K562 (cell line): ENCODE measurements around the gene MRPL38. TPM values are rescaled to one million over a fixed set of nuclear protein-coding genes. Genes with fewer than 3 reads are reported as not detected.

ENCODE experiments used
- ATAC-seq: fragments of 200-7000 bp; cut with Tn5 transposase; 3 replicates; pipeline ENCODE4 v1.9.1; 2020; ENCODE audit warnings: moderate library complexity
- BruUV-seq: library from RNA; stranded (reverse); fragments of 400-500 nt; replicated peaks from 2 replicates; lab custom pipeline; 2021; lab: Mats Ljungman, UMichigan
- CTCF ChIA-PET: fragments of 300-600 bp; formaldehyde crosslinking; extraction: SDS; loops from one replicate; lab custom pipeline; 2021; ENCODE audit warnings: low intra/inter-chr PET ratio; lab: Yijun Ruan, JAX
- POLR2A ChIA-PET: fragments of 300-600, 350-650 bp; sonication (Branson Sonifier 250); formaldehyde crosslinking; extraction: SDS; loops from one replicate; lab custom pipeline; 2021; ENCODE audit warnings: antibody characterized with exemption, inconsistent platforms; lab: Yijun Ruan, JAX
- DNase-seq, 4 experiments: peaks; one replicate each; pipeline versions ENCODE4 v3.0.0 to v3.0.0-alpha.2; 2011 to 2018; ENCODE audit warnings: low spot score in 3 of 4, mixed read lengths in 3 of 4; ENCODE audit errors: extremely low read depth in 1 of 4
- FAIRE-seq: peaks from 2 replicates; lab custom pipeline; 2011; peaks lifted over from hg19 to GRCh38; lab: Jason Lieb, UNC
- H2AFZ ChIP-seq: 2 replicates; pipeline ENCODE4 v1.6.0; 2011; ENCODE audit warnings: low read depth, low read length, control low read depth, inconsistent platforms
- H3K27ac ChIP-seq: fragments of 200-600 bp; 3 replicates; pipeline ENCODE4 v1.8.0; 2011; ENCODE audit warnings: low read depth, mild to moderate bottlenecking, control low read depth, inconsistent platforms, low read length, moderate library complexity, mixed read lengths; ENCODE audit errors: extremely low read depth
- H3K27me3 ChIP-seq, 2 experiments: fragments of 300-600 bp in 1 of 2; 2 replicates in 1 of 2; 3 replicates in 1 of 2; pipeline versions ENCODE4 v1.6.0 to v1.8.0; 2011; ENCODE audit warnings: inconsistent platforms in 2 of 2, low read length in 2 of 2, mild to moderate bottlenecking in 1 of 2, mixed read lengths in 1 of 2, moderate library complexity in 1 of 2; ENCODE audit not compliant: control insufficient read depth in 2 of 2, insufficient read depth in 2 of 2
- H3K36me3 ChIP-seq: fragments of 300-600 bp; 3 replicates; pipeline ENCODE4 v1.8.0; 2011; ENCODE audit warnings: mild to moderate bottlenecking, low read length, inconsistent platforms; ENCODE audit not compliant: control insufficient read depth, insufficient read depth
- H3K4me1 ChIP-seq, 2 experiments: fragments of 200-600 bp in 1 of 2; replicated peaks in 1 of 2; 2 replicates in 1 of 2; 3 replicates in 1 of 2; pipeline versions ENCODE4 v1.5.1 to v1.8.0; 2011; ENCODE audit warnings: inconsistent platforms in 2 of 2, low read length in 2 of 2, mild to moderate bottlenecking in 1 of 2, mixed read lengths in 1 of 2, moderate library complexity in 1 of 2; ENCODE audit not compliant: control insufficient read depth in 2 of 2, insufficient read depth in 2 of 2
- H3K4me2 ChIP-seq: 2 replicates; pipeline ENCODE4 v1.6.1; 2011; ENCODE audit warnings: low read length, control low read depth, inconsistent platforms, mixed read lengths; ENCODE audit not compliant: insufficient read depth
- H3K4me3 ChIP-seq: fragments of 200-600 bp; sonication (generic), shearing (Covaris generic); 2 replicates; pipeline ENCODE4 v1.5.1; 2016; ENCODE audit warnings: control low read depth, inconsistent platforms
- H3K79me2 ChIP-seq: fragments of 200-600 bp; 3 replicates; pipeline ENCODE4 v1.8.0; 2011; ENCODE audit warnings: low read length, inconsistent platforms; ENCODE audit not compliant: control insufficient read depth, insufficient read depth
- H3K9ac ChIP-seq, 2 experiments: 2 replicates each; pipeline versions ENCODE4 v1.6.0 to v1.6.1; 2011; ENCODE audit warnings: low read depth in 2 of 2, low read length in 2 of 2, control low read depth in 1 of 2, inconsistent platforms in 1 of 2, mild to moderate bottlenecking in 1 of 2, mixed read lengths in 1 of 2; ENCODE audit not compliant: insufficient read depth in 1 of 2
- H3K9me1 ChIP-seq: one replicate; pipeline ENCODE4 v1.6.0; 2011; ENCODE audit warnings: inconsistent platforms, mild to moderate bottlenecking, low read length, moderate library complexity; ENCODE audit not compliant: control insufficient read depth, insufficient read depth
- H3K9me3 ChIP-seq: replicated peaks from 2 replicates; pipeline ENCODE4 v1.5.1; 2011; ENCODE audit warnings: low read depth, low read length, inconsistent platforms; ENCODE audit not compliant: control insufficient read depth, insufficient read depth
- H4K20me1 ChIP-seq: replicated peaks from 2 replicates; pipeline ENCODE4 v1.6.1; 2011; ENCODE audit warnings: low read length, inconsistent platforms, mixed read lengths; ENCODE audit not compliant: control insufficient read depth, insufficient read depth
- AFF1 ChIP-seq, 2 experiments: fragments of 450-650 bp; IDR thresholded peaks; 2 replicates each; pipeline ENCODE4 v1.6.1; 2018; ENCODE audit warnings: mild to moderate bottlenecking in 2 of 2, low read depth in 1 of 2; ENCODE audit not compliant: partially characterized antibody in 2 of 2
- ATF1 ChIP-seq, 2 experiments: fragments of 450-650 bp in 1 of 2; IDR thresholded peaks; 2 replicates each; pipeline ENCODE4 v1.6.1; 2016; ENCODE audit warnings: missing compliant biosample characterization in 1 of 2, missing genetic modification characterization in 1 of 2
- CTCFL ChIP-seq: IDR thresholded peaks from 2 replicates; pipeline ENCODE4 v1.6.1; 2011; ENCODE audit warnings: borderline replicate concordance, low read depth, mild to moderate bottlenecking, moderate library complexity, low read length; ENCODE audit not compliant: insufficient read depth, poor library complexity, severe bottlenecking
- HDAC1 ChIP-seq, 2 experiments: fragments of 450-650 bp; IDR thresholded peaks; 2 replicates each; pipeline ENCODE4 v1.6.1; 2016 to 2017; ENCODE audit warnings: inconsistent platforms in 1 of 2, mild to moderate bottlenecking in 1 of 2, moderate library complexity in 1 of 2
- NFYB ChIP-seq: IDR thresholded peaks from 2 replicates; pipeline ENCODE4 v1.6.1; 2011; ENCODE audit warnings: mild to moderate bottlenecking, moderate library complexity; ENCODE audit not compliant: insufficient read length; ENCODE audit errors: extremely low read depth
- PRMT5 ChIP-seq: sonication (generic); formaldehyde crosslinking; IDR thresholded peaks from 2 replicates; pipeline ENCODE4 v1.5.0; 2020; ENCODE audit warnings: missing genetic modification reagents
- PTRF ChIP-seq: fragments of 450-650 bp; IDR thresholded peaks from 2 replicates; pipeline ENCODE4 v1.6.1; 2016; ENCODE audit warnings: mild to moderate bottlenecking, missing genetic modification characterization, missing compliant biosample characterization
- SAFB2 ChIP-seq: fragments of 200-400 bp; formaldehyde crosslinking; IDR thresholded peaks from 2 replicates; pipeline ENCODE4 v1.6.1; 2018; ENCODE audit warnings: borderline replicate concordance, low read length, low read depth, moderate library complexity; ENCODE audit not compliant: severe bottlenecking
- TARDBP ChIP-seq: fragments of 450-650 bp; IDR thresholded peaks from 2 replicates; pipeline ENCODE4 v1.6.1; 2016
- USF2 ChIP-seq: sonication (generic); formaldehyde crosslinking; IDR thresholded peaks from 2 replicates; pipeline ENCODE4 v1.5.0; 2020; ENCODE audit warnings: missing genetic modification reagents
- XRCC3 ChIP-seq: fragments of 450-650 bp; IDR thresholded peaks from 2 replicates; pipeline ENCODE4 v1.6.1; 2017; ENCODE audit warnings: mild to moderate bottlenecking, moderate library complexity
- YBX1 ChIP-seq: fragments of 450-650 bp; IDR thresholded peaks from 2 replicates; pipeline ENCODE4 v1.7.1; 2016; ENCODE audit warnings: mild to moderate bottlenecking
- ZNF143 ChIP-seq: sonication (generic); formaldehyde crosslinking; IDR thresholded peaks from 2 replicates; pipeline ENCODE4 v1.9.0; 2022; ENCODE audit warnings: mild to moderate bottlenecking, missing genetic modification reagents
- ZNF224 ChIP-seq: sonication (generic); formaldehyde crosslinking; IDR thresholded peaks from 2 replicates; pipeline ENCODE4 v1.8.0; 2022; ENCODE audit warnings: mild to moderate bottlenecking, missing genetic modification reagents
- ZNF24 ChIP-seq: fragments of 450-650 bp; IDR thresholded peaks from 2 replicates; pipeline ENCODE4 v1.6.1; 2016
- WGBS: fragments of 100-300 bp; shearing (Covaris generic); methylation state at CpG from one replicate; pipeline ENCODE4 v1.1.6; 2016; ENCODE audit warnings: low coverage, mixed read lengths; ENCODE audit not compliant: insufficient coverage; ENCODE audit errors: missing lambda C conversion rate; 5-methylcytosine and 5-hydroxymethylcytosine counted together
- in situ Hi-C: fragments of 300-500 bp; cut with MboI; formaldehyde crosslinking; loops from 4 replicates; pipeline ENCODE4 v1.15.0; 2018; ENCODE audit warnings: inconsistent platforms, mixed read lengths
- intact Hi-C: fragments of 100-400 bp; cut with micrococcal nuclease; formaldehyde crosslinking; loops from 2 replicates; pipeline ENCODE4 v1.14.2; 2022
- polyA plus RNA-seq, 8 experiments: library from polyadenylated mRNA; depleted of rRNA in 4 of 8; stranded (reverse) in 5 of 8; unstranded in 3 of 8; fragments of >200 nt; fragmentation: Nextera tagmentation in 2 of 8; fragmentation: Illumina TruSeq in 1 of 8; extraction: Ambion mirVana in 2 of 8; extraction: Trizol in 1 of 8; gene quantifications; 2 replicates each; pipeline versions ENCODE4 v1.2.1 to v1.2.3, GENCODE V29; 2011 to 2014; ENCODE audit warnings: inconsistent platforms in 1 of 8, missing spikeins in 1 of 8
- total RNA-seq, 7 experiments: library from RNA; depleted of rRNA in 6 of 7; stranded (reverse); fragments of >200 nt in 6 of 7; fragmentation: Illumina TruSeq in 2 of 7; extraction: Trizol in 2 of 7; gene quantifications; 2 replicates each; pipeline versions ENCODE4 v1.2.1 to v1.2.3, GENCODE V29; 2011 to 2021; ENCODE audit warnings: low replicate concordance in 1 of 7

The MRPL38 gene
- total and polyA plus RNA-seq, 9 of the 15 experiments (the other 6 are each of a cell fraction or from before 2014, with no cell fraction given) = 4.5 to 154 (median 48.5) TPM

- Histone ChIP-seq H3K27me3 (no peaks in the 10 kb centered on the region), H3K9ac (peak within 1 kb of the TSS; percentile 85 to 98), H2AFZ (peak within 1 kb of the TSS; percentile 91), H3K79me2 (peaks cover 6% of the 10 kb centered on the region; the same call in 1 of the 3 replicates), H3K4me3 (peak within 1 kb of the TSS; percentile 78), H3K9me3 (no peaks in the 10 kb centered on the region), H3K27ac (peak within 1 kb of the TSS; percentile 84), H3K36me3 (no peaks in the 10 kb centered on the region), H3K4me2 (peak within 1 kb of the TSS; percentile 87), H3K9me1 (no peaks in the 10 kb centered on the region), H3K4me1 (peaks cover 0 to 13% of the 10 kb centered on the region in 2 experiments; a peak in 3 of 5 replicates), H4K20me1 (no peaks in the 10 kb centered on the region)
- FAIRE-seq (peak; percentile 93), ATAC-seq (peak; percentile 100), DNase-seq (peak; percentile 95 to 97 (median 97))
- BruUV-seq = no TSS peak
- intact Hi-C loops (loop anchor here (5.0 kb wide), 1 partner anchor 36 kb away; the partner anchor contains the start of genes ACOX1 and TEN1), in situ Hi-C loops (no loop called here)
- ChIA-PET CTCF (no interaction called here), POLR2A (interaction anchor here (0.6 to 1.8 kb wide), 15 partner anchors 8 to 568 kb away, joined by 3 to 15 read pairs (median 3); partner anchors contain the start of genes ACOX1 and TEN1)
- under 1% methylated on average over 51 of the region's 63 CpGs for WGBS
- TF ChIP-seq CTCFL (peak; percentile 7), PRMT5 (CRISPR knock-in tag) (no peak), ATF1 (CRISPR knock-in tag; IDR thresholded peaks at IDR 0.05) (no peak), ATF1 (tag; IDR thresholded peaks at IDR 0.05) (peak; percentile 68), AFF1 (IDR thresholded peaks at IDR 0.05; ENCODE audit: low read depth in 1 of 2, partially characterized antibody in 2 of 2) (peak in 1 of 2 experiments; percentile 94), PTRF (tag) (no peak), ZNF24 (no peak), XRCC3 (no peak), HDAC1 (IDR thresholded peaks at IDR 0.05) (peak in 1 of 2 experiments; percentile 87; a peak in 2 of 4 replicates), ZNF143 (CRISPR knock-in tag) (peak; percentile 97), TARDBP (peak; percentile 74), SAFB2 (no peak), YBX1 (no peak), USF2 (CRISPR knock-in tag) (no peak), ZNF224 (CRISPR knock-in tag) (no peak), NFYB (no peak)
These were observed 36.2 kb upstream of the MRPL38 start, which contains the start of gene FBF1 for GRCh38 chr17:75940727-75941441. Gene FBF1, minus strand, starts transcription at chr17:75941042. Its CDS starts 2,893 bp downstream, at chr17:75938149.
